Stimulated activated memory B cell treated with anti-CD40 and anti-IgM and Interleukin-4, amounts not matched to agents 10 μg/mL and 1 μg/mL and 100 μg/mL, for 72 hours (primary cell): ENCODE results near the gene SPTBN5.
A peak's percentile ranks its signal among the peaks of the same experiment; 100 is the strongest.

ENCODE experiments used
- ATAC-seq: fragments of 150-1000 bp; cut with Tn5 transposase; 2 replicates; pipeline ENCODE4 v1.10.0; 2021
- H3K27ac Mint-ChIP-seq: one replicate; pipeline ENCODE4 v1.8.0; 2022; ENCODE audit warnings: mild to moderate bottlenecking, mixed read lengths
- H3K27me3 Mint-ChIP-seq: one replicate; pipeline ENCODE4 v1.8.0; 2022; ENCODE audit warnings: mixed read lengths
- H3K36me3 Mint-ChIP-seq: one replicate; pipeline ENCODE4 v1.8.0; 2022; ENCODE audit warnings: mixed read lengths
- H3K4me1 Mint-ChIP-seq: one replicate; pipeline ENCODE4 v1.8.0; 2022; ENCODE audit warnings: mixed read lengths
- H3K4me3 Mint-ChIP-seq: one replicate; pipeline ENCODE4 v1.8.0; 2022; ENCODE audit warnings: mild to moderate bottlenecking, moderate library complexity, mixed read lengths
- H3K9me3 Mint-ChIP-seq: one replicate; pipeline ENCODE4 v1.8.0; 2022; ENCODE audit warnings: mixed read lengths

Gene SPTBN5

GRCh38 chr15:41829959-41830646, 63.8 kb downstream of the SPTBN5 start:
- Mint-ChIP-seq H3K27ac (no peak overlapping the region), H3K36me3 (peaks cover 6% of the 10 kb centered on the region), H3K27me3 (no peaks in the 10 kb centered on the region), H3K4me3 (no peak overlapping the region), H3K4me1 (peaks cover 44% of the 10 kb centered on the region), H3K9me3 (no peaks in the 10 kb centered on the region)
- ATAC-seq: no peak

- Mint-ChIP-seq H3K4me1 (peaks cover 38% of the 10 kb centered on the region), H3K4me3 (peak overlapping the region; percentile 90), H3K27ac (peak overlapping the region; percentile 84), H3K9me3 (no peaks in the 10 kb centered on the region), H3K27me3 (no peaks in the 10 kb centered on the region), H3K36me3 (peaks cover 11% of the 10 kb centered on the region)
- ATAC-seq: no peak
These were observed 65.1 kb downstream of the SPTBN5 start for GRCh38 chr15:41828807-41829141.

- Mint-ChIP-seq H3K36me3 (peaks cover 15% of the 10 kb centered on the region), H3K4me1 (peaks cover 37% of the 10 kb centered on the region), H3K4me3 (peak within 1 kb of the TSS; percentile 90), H3K27ac (peak within 1 kb of the TSS; percentile 84), H3K27me3 (no peaks in the 10 kb centered on the region), H3K9me3 (no peaks in the 10 kb centered on the region)
- peak; percentile 97 for ATAC-seq
These were observed 65.7 kb downstream of the SPTBN5 start, which contains the start of gene JMJD7 for GRCh38 chr15:41827880-41828806. JMJD7 (plus strand) TSS chr15:41828092; CDS start chr15:41828125, 33 bp downstream.

GRCh38 chr15:41827290-41827879, 66.5 kb downstream of the SPTBN5 start:
- Mint-ChIP-seq H3K4me3 (peak overlapping the region; percentile 90), H3K36me3 (peaks cover 15% of the 10 kb centered on the region), H3K4me1 (peaks cover 30% of the 10 kb centered on the region), H3K27ac (peak overlapping the region; percentile 84), H3K9me3 (no peaks in the 10 kb centered on the region), H3K27me3 (no peaks in the 10 kb centered on the region)
- ATAC-seq: peak; percentile 18

- H3K27me3 Mint-ChIP-seq: no peaks in the 10 kb centered on the region
- H3K4me1 Mint-ChIP-seq: peaks cover 18% of the 10 kb centered on the region
- no peak for ATAC-seq
- no peaks in the 10 kb centered on the region for H3K9me3 Mint-ChIP-seq
- peak overlapping the region; percentile 64 for H3K4me3 Mint-ChIP-seq
- H3K36me3 Mint-ChIP-seq: peaks cover 27% of the 10 kb centered on the region
- no peak overlapping the region for H3K27ac Mint-ChIP-seq
These were observed 68.0 kb downstream of the SPTBN5 start for GRCh38 chr15:41825572-41826535.

- H3K27me3 Mint-ChIP-seq: no peaks in the 10 kb centered on the region
- peaks cover 17% of the 10 kb centered on the region for H3K4me1 Mint-ChIP-seq
- no peak overlapping the region for H3K4me3 Mint-ChIP-seq
- no peak overlapping the region for H3K27ac Mint-ChIP-seq
- peaks cover 30% of the 10 kb centered on the region for H3K36me3 Mint-ChIP-seq
- no peak for ATAC-seq
- H3K9me3 Mint-ChIP-seq: no peaks in the 10 kb centered on the region
These were observed 68.7 kb downstream of the SPTBN5 start for GRCh38 chr15:41825145-41825544.

GRCh38 chr15:41824062-41824745, 69.6 kb downstream of the SPTBN5 start:
- no peak for ATAC-seq
- Mint-ChIP-seq H3K4me3 (no peak overlapping the region), H3K4me1 (peaks cover 16% of the 10 kb centered on the region), H3K9me3 (no peaks in the 10 kb centered on the region), H3K27me3 (no peaks in the 10 kb centered on the region), H3K27ac (no peak overlapping the region), H3K36me3 (peaks cover 39% of the 10 kb centered on the region)

- Mint-ChIP-seq H3K36me3 (peaks cover 46% of the 10 kb centered on the region), H3K4me3 (no peak overlapping the region), H3K4me1 (peaks cover 9% of the 10 kb centered on the region), H3K9me3 (no peaks in the 10 kb centered on the region), H3K27ac (no peak overlapping the region), H3K27me3 (no peaks in the 10 kb centered on the region)
- ATAC-seq: no peak
These were observed 70.4 kb downstream of the SPTBN5 start for GRCh38 chr15:41823502-41823901.

- Mint-ChIP-seq H3K4me1 (peaks cover 6% of the 10 kb centered on the region), H3K9me3 (no peaks in the 10 kb centered on the region), H3K27me3 (no peaks in the 10 kb centered on the region), H3K4me3 (no peak overlapping the region), H3K27ac (no peak overlapping the region), H3K36me3 (peaks cover 52% of the 10 kb centered on the region)
- ATAC-seq: no peak
These were observed 70.9 kb downstream of the SPTBN5 start for GRCh38 chr15:41822957-41823356.

GRCh38 chr15:41822471-41822870, 71.4 kb downstream of the SPTBN5 start:
- no peak overlapping the region for H3K27ac Mint-ChIP-seq
- H3K9me3 Mint-ChIP-seq: no peaks in the 10 kb centered on the region
- H3K27me3 Mint-ChIP-seq: no peaks in the 10 kb centered on the region
- no peak for ATAC-seq
- peaks cover 57% of the 10 kb centered on the region for H3K36me3 Mint-ChIP-seq
- H3K4me1 Mint-ChIP-seq: peaks cover 6% of the 10 kb centered on the region
- H3K4me3 Mint-ChIP-seq: no peak overlapping the region

- Mint-ChIP-seq H3K27ac (no peak overlapping the region), H3K4me1 (peaks cover 6% of the 10 kb centered on the region), H3K27me3 (no peaks in the 10 kb centered on the region), H3K36me3 (peaks cover 63% of the 10 kb centered on the region), H3K9me3 (no peaks in the 10 kb centered on the region), H3K4me3 (no peak overlapping the region)
- no peak for ATAC-seq
These were observed 72.0 kb downstream of the SPTBN5 start for GRCh38 chr15:41821831-41822230.

GRCh38 chr15:41820791-41821423, 72.9 kb downstream of the SPTBN5 start:
- peaks cover 72% of the 10 kb centered on the region for H3K36me3 Mint-ChIP-seq
- ATAC-seq: no peak
- no peaks in the 10 kb centered on the region for H3K27me3 Mint-ChIP-seq
- no peak overlapping the region for H3K4me3 Mint-ChIP-seq
- H3K27ac Mint-ChIP-seq: no peak overlapping the region
- H3K9me3 Mint-ChIP-seq: no peaks in the 10 kb centered on the region
- no peaks in the 10 kb centered on the region for H3K4me1 Mint-ChIP-seq

- H3K27me3 Mint-ChIP-seq: no peaks in the 10 kb centered on the region
- no peaks in the 10 kb centered on the region for H3K4me1 Mint-ChIP-seq
- H3K36me3 Mint-ChIP-seq: peaks cover 82% of the 10 kb centered on the region
- no peaks in the 10 kb centered on the region for H3K9me3 Mint-ChIP-seq
- H3K4me3 Mint-ChIP-seq: no peak overlapping the region
- ATAC-seq: no peak
- H3K27ac Mint-ChIP-seq: no peak overlapping the region
These were observed 74.3 kb downstream of the SPTBN5 start for GRCh38 chr15:41819455-41820050.
